Kidney epithelial cell (primary cell): ENCODE results near the gene MLIP. TPM values are rescaled to one million over a fixed set of nuclear protein-coding genes. Genes with fewer than 3 reads are reported as not detected.

Experiments
- DNase-seq: peaks from one replicate; pipeline ENCODE4 v3.0.0-alpha.2; 2010; ENCODE audit warnings: low read depth
- H3K27me3 ChIP-seq: 2 replicates; pipeline ENCODE4 v1.6.0; 2011; ENCODE audit warnings: low read length; ENCODE audit not compliant: control insufficient read depth, insufficient read depth
- H3K36me3 ChIP-seq: 2 replicates; pipeline ENCODE4 v1.5.1; 2011; ENCODE audit warnings: low read length; ENCODE audit not compliant: control insufficient read depth, insufficient read depth
- H3K4me3 ChIP-seq: 2 replicates; pipeline ENCODE4 v1.5.1; 2011; ENCODE audit warnings: low read depth, mild to moderate bottlenecking, control low read depth, low read length
- total RNA-seq: library from RNA; depleted of rRNA; stranded (reverse); fragments of >200 nt; gene quantifications from 2 replicates; pipeline ENCODE4 v1.2.3, GENCODE V29; 2015
- TF ChIP-seq, protein P1 (sequence below): IDR thresholded peaks from 2 replicates; pipeline ENCODE4 v1.5.1; 2011; ENCODE audit warnings: mild to moderate bottlenecking, moderate library complexity, low read length, control low read depth, inconsistent platforms; ENCODE audit not compliant: insufficient read depth, poor library complexity, severe bottlenecking

The MLIP gene
- total RNA-seq, 1 donor from 2014 or later = not detected

DNA sequence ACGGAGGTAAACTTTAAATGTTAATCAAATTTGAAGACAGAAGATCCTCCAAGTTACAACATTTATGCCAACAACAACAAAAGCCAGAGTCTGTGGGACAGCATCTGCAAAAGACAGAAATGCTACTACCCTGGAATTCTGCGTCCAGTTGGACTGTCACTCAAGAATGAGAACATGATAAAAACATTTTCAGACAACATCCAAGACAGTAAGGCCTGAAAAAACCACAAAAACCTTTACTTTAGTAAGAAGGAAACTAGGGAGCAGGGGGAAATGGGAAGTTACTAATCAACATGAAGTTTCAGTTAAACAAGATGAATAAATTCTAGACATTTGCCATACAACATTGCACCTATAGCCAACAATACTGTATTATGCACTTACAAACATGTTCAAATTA is 77.6 kb downstream of the MLIP start:
- TF ChIP-seq, protein P1, sequence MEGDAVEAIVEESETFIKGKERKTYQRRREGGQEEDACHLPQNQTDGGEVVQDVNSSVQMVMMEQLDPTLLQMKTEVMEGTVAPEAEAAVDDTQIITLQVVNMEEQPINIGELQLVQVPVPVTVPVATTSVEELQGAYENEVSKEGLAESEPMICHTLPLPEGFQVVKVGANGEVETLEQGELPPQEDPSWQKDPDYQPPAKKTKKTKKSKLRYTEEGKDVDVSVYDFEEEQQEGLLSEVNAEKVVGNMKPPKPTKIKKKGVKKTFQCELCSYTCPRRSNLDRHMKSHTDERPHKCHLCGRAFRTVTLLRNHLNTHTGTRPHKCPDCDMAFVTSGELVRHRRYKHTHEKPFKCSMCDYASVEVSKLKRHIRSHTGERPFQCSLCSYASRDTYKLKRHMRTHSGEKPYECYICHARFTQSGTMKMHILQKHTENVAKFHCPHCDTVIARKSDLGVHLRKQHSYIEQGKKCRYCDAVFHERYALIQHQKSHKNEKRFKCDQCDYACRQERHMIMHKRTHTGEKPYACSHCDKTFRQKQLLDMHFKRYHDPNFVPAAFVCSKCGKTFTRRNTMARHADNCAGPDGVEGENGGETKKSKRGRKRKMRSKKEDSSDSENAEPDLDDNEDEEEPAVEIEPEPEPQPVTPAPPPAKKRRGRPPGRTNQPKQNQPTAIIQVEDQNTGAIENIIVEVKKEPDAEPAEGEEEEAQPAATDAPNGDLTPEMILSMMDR = no peak

DNA sequence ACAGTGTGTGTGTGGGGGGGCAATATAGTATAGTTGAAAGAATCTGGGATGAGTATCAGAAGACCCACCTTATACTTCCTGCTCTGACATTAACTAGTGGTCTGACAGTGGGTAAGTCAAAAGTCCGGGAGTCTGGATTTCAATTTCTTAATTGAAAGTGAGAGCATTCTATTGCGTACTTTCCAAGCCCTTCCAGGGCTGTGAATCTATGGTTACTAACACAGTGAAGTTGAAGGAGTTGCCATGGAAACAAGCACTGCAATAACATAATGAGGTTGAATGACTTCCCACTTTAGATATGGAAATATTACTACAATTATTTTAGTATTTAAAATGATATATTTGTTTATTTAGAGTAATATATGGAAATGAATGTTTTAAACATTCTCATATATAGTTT is 80.2 kb downstream of the MLIP start:
- H3K4me3 ChIP-seq = no peak overlapping the region
- H3K27me3 ChIP-seq = no peaks in the 10 kb centered on the region
- no peaks in the 10 kb centered on the region for H3K36me3 ChIP-seq
- DNase-seq = no peak
- TF ChIP-seq, protein P1 = no peak

More for the DNA sequence above, 77.6 kb downstream of the MLIP start:
- no peak overlapping the region for H3K4me3 ChIP-seq
- no peaks in the 10 kb centered on the region for H3K36me3 ChIP-seq
- no peak for DNase-seq
- no peaks in the 10 kb centered on the region for H3K27me3 ChIP-seq

DNA sequence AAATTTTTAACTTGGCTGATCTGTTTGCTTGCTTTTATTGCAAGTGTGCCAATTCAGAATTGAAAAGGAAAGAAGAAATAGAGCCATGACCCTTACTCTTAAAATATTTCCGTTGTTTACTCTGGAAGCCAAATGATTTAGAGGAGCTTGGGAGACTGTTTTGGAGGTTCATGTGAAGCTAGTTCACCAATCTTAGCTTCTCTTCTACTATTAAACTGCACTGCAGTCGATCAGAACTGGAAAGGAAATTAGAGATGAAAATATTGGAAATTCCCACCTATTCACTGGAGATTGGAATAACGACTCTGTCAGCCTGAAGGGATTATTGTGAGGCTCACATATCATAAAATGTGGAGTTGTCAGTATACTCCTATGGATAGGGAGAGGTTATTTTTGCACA is 81.8 kb downstream of the MLIP start:
- Histone ChIP-seq H3K27me3 (no peaks in the 10 kb centered on the region), H3K4me3 (no peak overlapping the region), H3K36me3 (no peaks in the 10 kb centered on the region)
- TF ChIP-seq, protein P1 = no peak
- DNase-seq = no peak

DNA sequence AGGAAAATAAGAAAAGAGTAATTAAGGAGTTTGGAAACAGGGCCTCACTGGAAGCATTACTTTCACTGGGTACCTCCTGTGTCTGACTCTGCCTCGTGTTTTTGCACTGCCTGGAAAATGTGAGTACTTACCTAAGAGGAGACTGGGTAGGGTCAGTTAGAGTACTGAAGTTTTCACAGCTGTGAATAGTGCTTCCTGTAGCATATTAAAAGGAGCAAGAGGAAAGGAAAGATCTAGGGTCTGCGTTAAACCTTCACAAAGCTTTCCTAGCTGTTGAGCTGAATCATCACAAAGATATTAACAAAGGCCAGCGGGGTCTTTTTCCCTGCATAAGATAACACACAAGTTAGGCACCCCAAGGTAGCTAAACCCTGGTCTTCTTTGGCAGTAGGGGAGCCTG is 82.3 kb downstream of the MLIP start:
- TF ChIP-seq, protein P1 = no peak

DNA sequence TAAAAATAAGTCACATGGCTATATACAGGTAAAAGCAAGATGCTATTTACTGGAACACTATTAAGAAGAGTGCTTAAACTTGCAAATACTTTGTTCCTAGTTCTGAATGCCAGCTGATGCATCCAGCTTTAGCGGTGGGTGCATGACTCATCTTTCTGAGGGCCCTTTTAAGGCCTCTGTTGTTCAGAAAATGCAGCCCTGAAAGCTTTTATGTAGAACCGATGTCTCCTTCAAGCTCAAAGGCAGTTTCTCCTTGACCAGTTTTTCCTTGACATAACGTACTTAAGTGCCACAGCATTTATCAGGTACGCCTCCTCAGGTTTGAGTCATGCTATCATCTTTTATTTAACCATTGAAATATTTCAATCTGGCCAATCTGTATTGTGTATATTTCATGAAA is 82.8 kb downstream of the MLIP start:
- Histone ChIP-seq H3K36me3 (no peaks in the 10 kb centered on the region), H3K4me3 (no peak overlapping the region), H3K27me3 (no peaks in the 10 kb centered on the region)
- TF ChIP-seq, protein P1 = no peak
- no peak for DNase-seq

More for the DNA sequence above, 82.3 kb downstream of the MLIP start:
- H3K36me3 ChIP-seq = no peaks in the 10 kb centered on the region
- DNase-seq = no peak
- H3K4me3 ChIP-seq = no peak overlapping the region
- H3K27me3 ChIP-seq = no peaks in the 10 kb centered on the region

DNA sequence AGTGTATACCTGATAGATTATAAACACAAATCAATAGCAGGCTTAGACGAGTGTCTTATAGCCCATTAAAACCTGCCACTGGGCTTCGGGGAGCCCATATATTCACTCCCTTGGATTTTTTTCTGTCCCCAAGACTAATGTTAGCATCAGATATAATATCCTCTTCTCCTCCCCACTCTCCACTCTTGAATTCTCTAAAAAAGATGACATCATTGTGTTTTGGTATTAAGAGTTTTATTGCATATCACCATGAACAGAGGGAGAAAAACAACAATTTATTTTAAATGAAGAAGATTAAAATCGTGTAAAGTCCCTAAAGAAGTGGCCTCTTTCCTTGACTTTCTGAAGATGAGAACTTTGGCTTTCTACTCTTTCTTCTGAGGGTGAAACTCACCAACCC is 84.4 kb downstream of the MLIP start:
- H3K4me3 ChIP-seq = no peak overlapping the region
- no peaks in the 10 kb centered on the region for H3K27me3 ChIP-seq
- TF ChIP-seq, protein P1 = no peak
- DNase-seq = no peak
- H3K36me3 ChIP-seq = no peaks in the 10 kb centered on the region
